ENCODE measurements around the gene GUCY1A2. TPM values are rescaled to one million over a fixed set of nuclear protein-coding genes. Genes with fewer than 3 reads are reported as not detected.

GUCY1A2 gene
- polyA plus RNA-seq, 3 donors = not detected

DNA sequence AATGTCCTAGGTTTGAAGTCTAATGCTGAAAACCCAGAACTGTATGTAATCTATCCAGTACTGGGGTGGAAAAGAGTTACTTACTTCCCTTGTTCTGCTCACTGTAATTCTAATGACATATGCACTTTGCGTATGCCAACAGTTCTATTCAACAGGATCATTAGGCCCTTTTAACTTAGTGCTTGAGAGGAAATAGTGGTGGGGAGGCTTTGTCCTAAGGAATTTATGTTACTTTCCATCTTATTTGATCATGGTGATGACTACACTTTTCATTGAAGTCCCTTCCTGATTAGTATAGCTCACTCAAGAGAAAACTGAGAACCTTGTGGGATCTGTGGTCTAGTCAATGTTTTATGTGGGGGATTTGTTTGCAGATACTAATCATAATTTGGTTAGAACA is 348.2 kb downstream of the GUCY1A2 start:
- Mint-ChIP-seq H3K9me3 (peaks cover 0 to 6% (median 0%) of the 10 kb centered on the region in 7 donors), H3K27ac (no peak overlapping the region), H3K27me3 (ENCODE audit: low read depth in 3 of 3) (no peaks in the 10 kb centered on the region), H3K4me3 (no peak overlapping the region), H3K4me1 (no peaks in the 10 kb centered on the region), H3K36me3 (no peaks in the 10 kb centered on the region)
- no peak overlapping the region for H3K4me2 ChIP-seq (replicated peaks; ENCODE audit: extremely low read depth, low read length, poor library complexity, severe bottlenecking)
- no peak overlapping the region for H2AFZ ChIP-seq (ENCODE audit: insufficient read depth, low read depth, low read length, poor library complexity, severe bottlenecking)
- TF ChIP-seq CTCF (IDR thresholded peaks at IDR 0.05) = no peak
- no peaks in the 10 kb centered on the region for H3K79me2 ChIP-seq (ENCODE audit: insufficient read depth, low read length)
- intact Hi-C loops (cut with micrococcal nuclease) = no loop called here
- H3K27me3 ChIP-seq (ENCODE audit: control insufficient read depth in 2 of 2, insufficient read depth in 2 of 2, low read length in 2 of 2) = no peaks in the 10 kb centered on the region
- H4K20me1 ChIP-seq (ENCODE audit: insufficient read depth, low read length) = no peaks in the 10 kb centered on the region
- H3K27ac ChIP-seq (ENCODE audit: low read depth in 1 of 2, low read length in 2 of 2) = no peak overlapping the region
- no peak overlapping the region for H3K4me3 ChIP-seq (replicated peaks in 1 of 3; ENCODE audit: low read depth in 2 of 3, low read length in 3 of 3)
- no peaks in the 10 kb centered on the region for H3K4me1 ChIP-seq (ENCODE audit: control insufficient read depth in 1 of 2, insufficient read depth in 2 of 2, low read length in 2 of 2)
- DNase-seq = no peak
- no CpG with 5 or more reads among the region's 1 CpG for WGBS (ENCODE audit: insufficient coverage)
- no peak overlapping the region for H3K9ac ChIP-seq (ENCODE audit: insufficient read depth, low read length, poor library complexity, severe bottlenecking)
- H3K36me3 ChIP-seq (replicated peaks in 1 of 2; ENCODE audit: control insufficient read depth in 1 of 2, insufficient read depth in 2 of 2, low read length in 2 of 2) = no peaks in the 10 kb centered on the region
- H3K9me3 ChIP-seq (replicated peaks in 1 of 2; ENCODE audit: control insufficient read depth in 1 of 2, insufficient read depth in 1 of 2, low read length in 2 of 2) = peaks cover 3 to 6% of the 10 kb centered on the region in 2 donors

DNA sequence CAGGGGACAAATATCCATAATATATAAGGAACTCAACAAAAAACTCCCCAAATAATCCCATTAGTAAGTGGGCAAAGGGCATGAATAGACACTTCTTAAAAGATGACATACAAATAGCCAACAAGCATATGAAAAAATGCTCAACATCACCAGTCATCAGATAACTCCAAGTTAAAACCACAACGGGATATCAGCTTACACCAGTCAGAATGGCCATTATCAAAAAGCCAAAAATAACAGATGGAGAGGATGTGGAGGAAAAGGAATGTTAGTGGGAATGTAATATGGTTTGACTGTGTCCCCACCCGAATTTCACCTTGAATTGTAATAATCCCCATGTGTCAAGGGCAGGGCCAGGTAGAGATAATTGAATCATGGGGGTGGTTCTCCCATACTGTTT is 350.1 kb downstream of the GUCY1A2 start:
- H3K36me3 Mint-ChIP-seq = no peaks in the 10 kb centered on the region
- no peak overlapping the region for H3K27ac Mint-ChIP-seq
- H2AFZ ChIP-seq (ENCODE audit: insufficient read depth, low read depth, low read length, poor library complexity, severe bottlenecking) = no peak overlapping the region
- no peaks in the 10 kb centered on the region for H3K79me2 ChIP-seq (ENCODE audit: insufficient read depth, low read length)
- H3K27ac ChIP-seq (ENCODE audit: low read depth in 1 of 2, low read length in 2 of 2) = no peak overlapping the region
- peaks cover 3 to 6% of the 10 kb centered on the region in 2 donors for H3K9me3 ChIP-seq (replicated peaks in 1 of 2; ENCODE audit: control insufficient read depth in 1 of 2, insufficient read depth in 1 of 2, low read length in 2 of 2)
- DNase-seq = no peak
- no peak overlapping the region for H3K9ac ChIP-seq (ENCODE audit: insufficient read depth, low read length, poor library complexity, severe bottlenecking)
- intact Hi-C loops (cut with micrococcal nuclease) = no loop called here
- no peak overlapping the region for H3K4me3 ChIP-seq (replicated peaks in 1 of 3; ENCODE audit: low read depth in 2 of 3, low read length in 3 of 3)
- no peak overlapping the region for H3K4me2 ChIP-seq (replicated peaks; ENCODE audit: extremely low read depth, low read length, poor library complexity, severe bottlenecking)
- H3K4me3 Mint-ChIP-seq = no peak overlapping the region
- no peaks in the 10 kb centered on the region for H4K20me1 ChIP-seq (ENCODE audit: insufficient read depth, low read length)
- WGBS (ENCODE audit: insufficient coverage) = 80% methylated on average over 1 of the region's 2 CpGs
- H3K27me3 Mint-ChIP-seq (ENCODE audit: low read depth in 3 of 3) = no peaks in the 10 kb centered on the region
- no peaks in the 10 kb centered on the region for H3K36me3 ChIP-seq (replicated peaks in 1 of 2; ENCODE audit: control insufficient read depth in 1 of 2, insufficient read depth in 2 of 2, low read length in 2 of 2)
- H3K9me3 Mint-ChIP-seq = peaks cover 0 to 6% (median 0%) of the 10 kb centered on the region in 7 donors
- no peak for TF ChIP-seq CTCF (IDR thresholded peaks at IDR 0.05)
- H3K4me1 ChIP-seq (ENCODE audit: control insufficient read depth in 1 of 2, insufficient read depth in 2 of 2, low read length in 2 of 2) = no peaks in the 10 kb centered on the region
- H3K4me1 Mint-ChIP-seq = no peaks in the 10 kb centered on the region
- H3K27me3 ChIP-seq (ENCODE audit: control insufficient read depth in 2 of 2, insufficient read depth in 2 of 2, low read length in 2 of 2) = no peaks in the 10 kb centered on the region

Measured in CD14-positive monocyte (primary cell).